Thyroid gland (tissue), 4 donors: Measurements from ENCODE around the gene SCOC.

Source experiments
- CTCF ChIP-seq, 6 experiments: fragments of 200-600 bp in 3 of 6; fragments of 450-650 bp in 3 of 6; sonication (generic) in 3 of 6; IDR thresholded peaks; one replicate each; pipeline ENCODE4 v1.5.1; 2016 to 2019; ENCODE audit warnings: antibody characterized with exemption in 6 of 6, mild to moderate bottlenecking in 2 of 6, inconsistent platforms in 1 of 6, moderate library complexity in 1 of 6
- POLR2A ChIP-seq, 2 donors: fragments of 450-650 bp; IDR thresholded peaks; one replicate each; pipeline ENCODE4 v1.6.1; 2017; ENCODE audit warnings: antibody characterized with exemption in 2 of 2, mild to moderate bottlenecking in 2 of 2, moderate library complexity in 1 of 2

GRCh38 chr4:140343303-140343702 is 30.1 kb upstream of the SCOC start:
- TF ChIP-seq CTCF (IDR thresholded peaks at IDR 0.05) (no peak), POLR2A (IDR thresholded peaks at IDR 0.05) (no peak)
